HG02870 (cell line): ENCODE results near the gene BCL3.

Experiments used
- ATAC-seq: cut with Tn5 transposase; IDR thresholded peaks from one replicate; pipeline ENCODE4 v1.9.1; 2021; ENCODE audit warnings: mild to moderate bottlenecking, moderate library complexity; ENCODE audit not compliant: unreplicated experiment

The BCL3 gene

DNA sequence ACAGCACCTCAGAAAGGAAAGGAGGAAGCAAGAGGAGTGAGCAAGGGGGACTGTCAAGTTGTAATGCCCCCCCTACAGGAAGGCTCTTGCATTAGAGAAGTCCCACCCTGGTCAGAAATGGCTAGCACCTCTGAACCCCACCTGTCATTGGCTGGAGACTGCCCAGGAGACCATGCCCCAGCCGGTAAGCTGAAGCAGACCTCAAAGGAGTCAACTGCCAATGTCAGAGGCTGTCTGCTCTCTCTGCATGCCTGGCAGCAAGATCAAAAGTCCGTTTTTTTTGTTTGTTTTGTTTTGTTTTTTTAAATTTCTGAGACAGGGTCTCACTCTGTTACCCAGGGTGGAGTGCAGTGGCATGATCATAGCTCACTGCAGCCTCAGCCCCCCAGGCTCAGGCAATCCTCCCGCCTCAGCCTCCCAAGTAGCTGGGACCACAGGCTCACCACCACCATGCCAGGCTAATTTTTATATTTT lies 8.1 kb upstream of the BCL3 start:
- no peak for ATAC-seq

GRCh38 chr19:44741258-44741731 lies 7.2 kb upstream of the BCL3 start:
- ATAC-seq: no peak

- no peak for ATAC-seq
Measured at GRCh38 chr19:44741841-44742329, 6.6 kb upstream of the BCL3 start.

DNA sequence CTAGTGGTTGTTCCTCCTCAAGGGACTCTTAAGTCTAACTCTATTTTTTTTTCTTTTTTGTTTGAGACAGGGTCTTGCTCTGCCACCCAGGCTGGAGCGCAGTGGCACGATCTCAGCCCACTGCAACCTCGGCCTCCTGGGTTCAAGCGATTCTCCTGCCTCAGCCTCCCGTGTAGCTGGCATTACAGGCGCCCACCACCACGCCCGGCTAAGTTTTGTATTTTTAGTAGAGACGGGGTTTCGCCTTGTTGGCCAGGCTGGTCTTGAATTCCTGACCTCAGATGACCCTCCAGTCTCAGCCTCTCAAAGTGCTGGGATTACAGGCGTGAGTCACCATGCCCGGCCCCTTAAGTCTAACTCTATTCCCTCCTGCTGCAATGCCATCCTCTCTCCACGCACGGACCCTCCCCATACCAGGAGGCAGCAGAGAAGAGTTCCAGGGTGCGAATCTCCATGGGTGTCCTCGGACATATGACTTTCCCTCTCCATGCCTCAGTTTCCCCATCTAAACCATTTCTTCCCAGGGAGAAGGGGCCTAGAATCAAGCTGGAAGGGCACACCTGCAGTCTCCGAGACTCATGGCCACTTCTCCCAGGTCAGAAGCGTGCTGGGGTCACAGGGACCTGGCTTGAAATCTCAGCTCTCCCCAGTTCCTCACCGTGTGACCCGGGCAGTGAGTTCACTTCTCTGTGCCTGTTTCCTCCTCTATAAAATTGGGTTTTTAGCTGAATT lies 6.0 kb upstream of the BCL3 start:
- no peak for ATAC-seq

DNA sequence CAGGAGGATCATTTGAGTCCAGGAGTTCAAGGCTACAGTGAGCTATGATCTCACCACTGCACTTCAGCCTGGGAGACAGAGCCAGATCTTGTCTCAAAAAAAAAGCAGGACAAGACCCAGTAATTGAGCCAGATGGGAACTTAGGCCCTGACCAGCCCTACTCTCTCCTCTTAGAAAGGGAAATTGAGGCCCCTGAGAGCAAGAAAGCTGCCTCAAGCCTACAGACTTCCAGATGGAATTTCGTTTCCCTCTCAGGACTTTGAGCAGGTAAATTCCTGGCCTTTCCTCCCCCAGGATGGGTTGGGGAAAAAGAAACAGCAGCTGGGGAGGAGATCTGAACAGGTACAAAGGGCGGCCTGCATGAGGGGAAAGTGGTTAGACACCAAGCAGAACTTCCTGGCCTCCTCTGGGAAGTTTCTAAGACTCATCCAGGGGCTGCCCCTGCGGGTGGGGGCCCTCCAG lies 3.6 kb upstream of the BCL3 start:
- no peak for ATAC-seq

DNA sequence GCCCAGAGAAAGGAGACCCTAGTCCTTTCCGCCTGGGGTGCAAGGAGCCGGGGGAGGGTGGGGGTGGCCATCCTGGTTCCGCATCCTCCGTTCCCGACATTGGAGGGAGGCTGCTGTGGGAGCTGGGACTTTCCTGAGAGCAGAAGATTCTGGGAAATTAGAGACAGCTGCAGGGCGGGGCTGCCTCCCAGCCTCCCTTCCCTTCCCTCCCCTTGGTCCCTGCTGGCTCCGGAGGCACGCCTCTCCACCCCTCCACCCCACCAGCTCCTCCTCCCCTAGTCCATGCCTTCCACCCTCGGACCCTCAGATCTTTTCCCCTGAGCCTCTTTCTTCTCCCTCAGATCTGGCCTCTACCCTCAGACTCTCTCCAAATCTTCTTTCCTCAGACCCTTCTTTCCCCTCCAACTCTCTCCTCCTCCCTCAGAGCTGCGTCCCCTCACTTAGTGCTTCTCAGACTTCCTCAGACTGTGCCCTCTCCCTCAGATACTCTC lies 3.1 kb upstream of the BCL3 start:
- no peak for ATAC-seq

GRCh38 chr19:44745887-44746600 lies 2.5 kb upstream of the BCL3 start:
- ATAC-seq: no peak

- ATAC-seq: no peak
Measured at GRCh38 chr19:44746616-44746945, 1.9 kb upstream of the BCL3 start.

DNA sequence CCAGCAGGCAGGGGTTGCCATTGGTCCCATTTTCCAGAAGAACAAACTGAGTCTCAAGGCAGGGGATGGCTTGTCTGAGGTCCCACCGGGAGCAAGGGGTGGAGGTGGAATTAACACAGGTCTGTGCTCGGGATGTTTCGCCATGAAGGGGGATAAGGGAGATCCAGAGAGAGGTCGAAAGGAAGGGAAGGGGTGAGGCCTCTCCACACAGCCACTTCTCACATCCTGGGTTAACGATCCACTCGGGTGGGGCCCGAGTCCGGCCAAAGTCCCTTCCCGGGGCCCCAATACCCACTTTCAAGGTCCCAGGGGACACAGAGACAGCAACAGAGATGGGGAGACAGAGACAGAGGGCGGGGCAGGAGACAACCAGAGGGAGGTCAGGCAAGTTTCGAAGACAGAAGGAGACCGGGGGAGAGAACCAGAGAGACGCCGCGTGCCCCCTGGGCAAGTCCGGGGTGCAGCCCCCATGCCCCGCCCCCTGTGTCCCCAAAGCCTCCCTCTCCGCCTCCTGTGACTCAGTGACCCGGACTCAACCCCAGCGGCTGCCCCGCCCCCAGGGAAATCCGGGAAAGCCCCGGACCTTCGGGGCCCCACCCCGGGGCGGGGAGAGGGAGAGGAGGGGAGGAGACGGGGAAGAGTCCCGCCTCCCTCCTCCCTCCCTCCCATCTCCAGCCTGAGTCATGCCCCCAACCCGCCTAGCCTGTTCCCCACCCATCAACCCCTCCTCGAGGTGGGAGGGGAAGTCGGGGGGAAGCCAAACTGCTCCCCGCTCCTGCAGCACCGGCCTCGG lies 1.4 kb upstream of the BCL3 start:
- no peak for ATAC-seq

DNA sequence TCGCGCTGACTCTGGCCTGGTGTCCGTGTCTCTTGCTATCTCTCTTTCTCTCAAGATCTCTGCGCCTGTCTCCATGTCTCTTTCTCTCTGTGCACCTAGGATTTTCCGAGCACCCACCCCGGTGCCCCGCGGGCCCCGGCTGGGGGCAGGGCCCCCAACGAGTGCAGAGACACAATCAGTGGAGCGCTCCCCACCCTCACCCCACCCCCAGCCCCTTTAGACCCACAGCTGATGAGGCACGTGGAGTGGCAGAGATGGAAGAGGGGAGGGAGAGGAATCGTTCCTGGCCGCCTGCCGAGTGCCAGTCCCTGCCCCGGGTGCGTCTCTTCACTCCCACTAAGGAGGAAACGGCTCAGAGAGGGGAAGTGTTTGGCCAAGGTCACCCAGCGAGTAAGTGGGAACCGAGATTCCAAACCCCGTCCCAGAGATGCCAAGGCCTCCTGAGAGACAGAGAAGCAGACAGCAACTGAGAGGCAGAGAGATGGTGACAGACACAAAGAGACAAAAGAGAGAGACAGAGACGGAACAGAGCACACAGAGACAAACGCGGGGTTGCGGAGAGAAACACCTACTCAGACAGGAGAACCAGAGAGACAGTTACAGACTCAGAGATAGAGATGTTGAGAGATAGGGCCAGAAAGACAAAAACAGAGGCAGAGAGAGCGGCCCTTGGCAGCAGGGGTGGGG lies 626 bp upstream of the BCL3 start:
- ATAC-seq: no peak

DNA sequence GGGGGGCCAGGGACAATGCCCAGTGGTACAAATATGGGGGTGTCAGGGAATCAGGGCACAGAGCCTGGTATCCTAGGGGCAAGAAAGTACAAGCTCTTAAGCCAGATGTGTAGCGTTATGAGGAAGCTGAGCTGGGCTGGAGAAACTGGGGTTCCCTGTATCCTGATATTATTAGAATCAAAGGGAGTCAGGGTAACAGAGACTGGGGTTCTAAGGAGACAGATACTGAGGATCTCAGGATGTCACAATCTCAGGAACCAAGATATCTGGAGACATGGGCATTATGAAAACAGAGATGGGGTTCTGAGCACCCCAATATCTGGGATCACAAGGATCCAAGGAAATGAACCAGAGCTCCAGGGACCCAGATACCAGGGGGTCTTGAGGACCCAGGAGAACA lies 784 bp downstream of the BCL3 start:
- ATAC-seq: no peak

DNA sequence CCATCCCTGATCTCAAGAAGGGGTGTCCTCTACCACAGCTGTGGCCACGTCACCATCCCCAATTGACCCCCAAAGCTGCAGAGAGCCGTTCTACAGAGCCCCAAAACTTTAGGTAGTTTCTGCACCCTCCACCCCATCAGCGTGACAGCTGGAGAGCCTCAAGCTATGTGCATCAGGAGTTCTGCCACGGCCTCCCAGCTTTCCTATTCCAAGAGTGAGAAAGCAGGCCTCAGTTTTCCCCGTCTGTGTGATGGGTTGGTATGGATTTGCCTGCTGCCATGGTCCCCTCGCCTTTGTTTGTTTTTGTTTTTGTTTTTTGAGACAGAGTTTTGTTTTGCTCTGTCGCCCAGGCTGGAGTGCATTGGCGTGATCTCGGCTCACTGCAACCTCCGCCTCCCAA lies 1.5 kb downstream of the BCL3 start:
- no peak for ATAC-seq

- ATAC-seq: no peak
Measured at GRCh38 chr19:44752123-44752815, 3.8 kb downstream of the BCL3 start.

- ATAC-seq: peak; percentile 63
Measured at GRCh38 chr19:44752816-44753625, 4.5 kb downstream of the BCL3 start.

- no peak for ATAC-seq
Measured at GRCh38 chr19:44753626-44753931, 5.1 kb downstream of the BCL3 start.

DNA sequence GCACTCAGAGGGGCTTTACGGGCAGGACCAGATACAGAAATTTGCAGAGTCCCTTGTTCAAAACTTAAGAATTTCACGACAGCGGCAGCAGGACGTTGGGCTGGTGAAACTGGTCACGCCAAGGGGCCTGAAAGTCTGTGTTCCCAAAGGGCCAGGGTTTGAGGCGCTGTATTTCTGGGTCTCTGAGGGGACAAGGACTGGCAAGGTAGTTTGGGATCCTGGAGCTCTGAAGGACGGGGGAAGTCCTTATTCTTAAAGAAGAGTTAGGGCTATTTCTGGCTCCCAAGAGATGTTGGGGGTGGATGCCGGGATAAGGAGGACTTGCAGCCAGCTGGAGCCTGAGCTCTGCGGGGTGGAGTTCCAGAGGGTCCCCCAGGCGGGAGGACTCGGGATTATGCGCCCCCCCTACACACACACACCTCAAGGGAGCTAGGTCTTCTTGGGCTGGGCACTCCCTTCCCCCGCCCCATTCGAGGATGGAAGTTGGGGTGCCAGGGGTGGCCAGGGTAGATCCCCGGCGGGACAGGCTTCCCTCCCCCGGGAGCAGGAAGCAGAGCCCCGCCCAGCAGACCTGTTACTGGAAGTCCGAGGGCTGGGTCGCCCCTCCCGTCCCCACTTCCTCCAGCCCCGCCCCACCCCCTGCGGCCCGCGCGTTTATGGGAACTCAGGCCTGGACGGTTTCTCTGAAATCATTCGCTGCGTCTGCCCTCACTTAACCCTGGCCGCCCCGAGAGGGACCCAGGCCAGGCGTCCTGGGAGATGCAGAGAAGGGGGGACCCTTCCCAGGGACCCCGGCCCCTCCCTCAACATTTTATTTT lies 5.6 kb downstream of the BCL3 start:
- ATAC-seq: no peak

DNA sequence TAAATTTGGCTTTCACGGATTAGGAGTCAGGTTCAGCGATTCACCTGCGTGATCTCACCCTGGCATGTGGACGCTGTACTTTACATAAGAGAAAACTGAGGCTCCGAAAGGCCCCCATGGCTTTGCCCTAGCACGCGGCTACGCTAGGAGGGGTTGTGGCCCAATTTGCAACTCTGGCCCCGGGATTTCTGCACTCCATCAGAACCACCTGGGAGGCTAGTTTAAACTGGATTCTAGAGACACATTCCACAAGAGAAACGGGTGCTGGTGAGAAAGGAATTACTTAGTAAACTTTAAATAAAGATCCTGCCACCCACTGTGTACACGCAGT lies 6.2 kb downstream of the BCL3 start:
- no peak for ATAC-seq

GRCh38 chr19:44755219-44755618 lies 6.7 kb downstream of the BCL3 start:
- ATAC-seq: no peak

GRCh38 chr19:44756089-44756562 lies 7.6 kb downstream of the BCL3 start:
- no peak for ATAC-seq
